GM23338 (cell line): ENCODE measurements around the gene CT83. TPM values are rescaled to one million over a fixed set of nuclear protein-coding genes. Genes with fewer than 3 reads are reported as not detected.

Experiments
- ATAC-seq: fragments of 200-7000 bp; cut with Tn5 transposase; 3 replicates; pipeline ENCODE4 v1.9.1; 2020
- DNase-seq: peaks from one replicate; pipeline ENCODE4 v3.0.0-alpha.2; 2015; ENCODE audit warnings: low spot score
- H2AFZ ChIP-seq: fragments of 200-600 bp; sonication (generic); 2 replicates; pipeline ENCODE4 v1.8.0; 2016; ENCODE audit warnings: antibody characterized with exemption, mild to moderate bottlenecking, moderate library complexity
- H3F3A ChIP-seq: fragments of 200-600 bp; sonication (generic); replicated peaks from 2 replicates; pipeline ENCODE4 v1.8.0; 2017; ENCODE audit warnings: antibody characterized with exemption, mixed run types, low read depth
- H3K27ac ChIP-seq: fragments of 200-600 bp; sonication (generic); 2 replicates; pipeline ENCODE4 v1.6.1; 2016; ENCODE audit warnings: low read depth
- H3K27me3 ChIP-seq: fragments of 200-600 bp; sonication (generic); 2 replicates; pipeline ENCODE4 v1.8.0; 2016; ENCODE audit warnings: mild to moderate bottlenecking, mixed run types, moderate library complexity; ENCODE audit not compliant: insufficient read depth
- H3K36me3 ChIP-seq: fragments of 200-600 bp; sonication (generic); 2 replicates; pipeline ENCODE4 v1.8.0; 2016; ENCODE audit warnings: mild to moderate bottlenecking; ENCODE audit not compliant: insufficient read depth
- H3K4me1 ChIP-seq: fragments of 200-600 bp; sonication (generic); 2 replicates; pipeline ENCODE4 v1.8.0; 2016; ENCODE audit warnings: mild to moderate bottlenecking, moderate library complexity; ENCODE audit not compliant: insufficient read depth
- H3K4me2 ChIP-seq: fragments of 200-600 bp; sonication (generic); 2 replicates; pipeline ENCODE4 v1.7.1; 2017; ENCODE audit warnings: mixed run types
- H3K4me3 ChIP-seq: fragments of 200-600 bp; sonication (generic); 2 replicates; pipeline ENCODE4 v1.6.1; 2016; ENCODE audit warnings: mixed run types
- H3K79me2 ChIP-seq: fragments of 200-600 bp; sonication (generic); replicated peaks from 2 replicates; pipeline ENCODE4 v1.8.0; 2017; ENCODE audit warnings: mild to moderate bottlenecking; ENCODE audit not compliant: insufficient read depth
- H3K9me2 ChIP-seq: fragments of 200-600 bp; sonication (generic); 2 replicates; pipeline ENCODE4 v1.8.0; 2017; ENCODE audit not compliant: insufficient read depth
- H4K20me1 ChIP-seq: fragments of 200-600 bp; sonication (generic); replicated peaks from 2 replicates; pipeline ENCODE4 v1.8.0; 2017; ENCODE audit warnings: mild to moderate bottlenecking; ENCODE audit not compliant: insufficient read depth
- H3K27ac Mint-ChIP-seq: 2 replicates; pipeline ENCODE4 v1.8.0; 2020; ENCODE audit warnings: inconsistent platforms, mild to moderate bottlenecking, moderate library complexity, mixed read lengths
- H3K27me3 Mint-ChIP-seq: 3 replicates; pipeline ENCODE4 v1.8.0; 2022; ENCODE audit warnings: low read depth, mild to moderate bottlenecking, moderate library complexity, mixed read lengths, inconsistent platforms; ENCODE audit not compliant: insufficient read depth, poor library complexity
- H3K36me3 Mint-ChIP-seq: 3 replicates; pipeline ENCODE4 v1.8.0; 2021; ENCODE audit warnings: low read depth, mild to moderate bottlenecking, inconsistent platforms, moderate library complexity, mixed read lengths
- H3K4me1 Mint-ChIP-seq: 3 replicates; pipeline ENCODE4 v1.8.0; 2020; ENCODE audit warnings: mild to moderate bottlenecking, inconsistent platforms, mixed read lengths
- H3K4me3 Mint-ChIP-seq: 3 replicates; pipeline ENCODE4 v1.8.0; 2021; ENCODE audit warnings: moderate library complexity, mild to moderate bottlenecking, inconsistent platforms, mixed read lengths
- H3K9me3 Mint-ChIP-seq: 3 replicates; pipeline ENCODE4 v1.8.0; 2020; ENCODE audit warnings: moderate library complexity, mild to moderate bottlenecking, inconsistent platforms, mixed read lengths
- CTCF ChIP-seq, 2 experiments: fragments of 200-600 bp in 1 of 2; sonication (generic) in 1 of 2; conservative IDR thresholded peaks; 2 replicates each; pipeline versions ENCODE4 v1.5.1 to v1.6.1; 2016 to 2017; ENCODE audit warnings: antibody characterized with exemption in 2 of 2, low read depth in 2 of 2, mild to moderate bottlenecking in 2 of 2, moderate library complexity in 1 of 2
- EZH2 ChIP-seq: fragments of 200-600 bp; sonication (generic); IDR thresholded peaks from one replicate; pipeline ENCODE4 v1.8.0; 2017; ENCODE audit warnings: antibody characterized with exemption, mild to moderate bottlenecking, low read depth; ENCODE audit not compliant: unreplicated experiment
- EZH2phosphoT487 ChIP-seq: fragments of 200-600 bp; sonication (generic); IDR thresholded peaks from one replicate; pipeline ENCODE4 v1.8.1; 2018; ENCODE audit warnings: antibody characterized with exemption; ENCODE audit not compliant: unreplicated experiment
- ZNF331 ChIP-seq: fragments of 250-450 bp; sonication (Bioruptor Pico); IDR thresholded peaks from 2 replicates; pipeline ENCODE4 v1.5.0; 2020; ENCODE audit warnings: low read depth, mild to moderate bottlenecking, moderate library complexity
- ZNF462 ChIP-seq: fragments of 250-450 bp; sonication (Bioruptor Pico); IDR thresholded peaks from 2 replicates; pipeline ENCODE4 v1.5.0; 2020; ENCODE audit warnings: mild to moderate bottlenecking, moderate library complexity
- polyA plus RNA-seq: library from polyadenylated mRNA; unstranded; fragments of >200 nt; fragmentation: Nextera tagmentation; extraction: Ambion mirVana; gene quantifications from 2 replicates; pipeline ENCODE4 v1.2.1, GENCODE V29; 2016
- total RNA-seq: library from RNA; depleted of rRNA; stranded (reverse); fragments of >200 nt; shearing (Covaris generic); gene quantifications from 2 replicates; pipeline ENCODE4 v1.2.3, GENCODE V29; 2014

Gene CT83
- total and polyA plus RNA-seq, 2 experiments from 2014 or later, result not detected

GRCh38 chrX:116480059-116480458 lies 17.3 kb upstream of the CT83 start (continued):
- TF ChIP-seq ZNF462 (CRISPR knock-in tag) (no peak), ZNF331 (CRISPR knock-in tag) (no peak)

GRCh38 chrX:116449156-116449555 lies 13.6 kb downstream of the CT83 start:
- DNase-seq, result peak; percentile 9
- Histone ChIP-seq H3K4me1 (no peaks in the 10 kb centered on the region), H3K4me2 (no peak overlapping the region), H3K4me3 (no peak overlapping the region), H3K9me2 (no peaks in the 10 kb centered on the region), H3K36me3 (no peaks in the 10 kb centered on the region), H3F3A (no peaks in the 10 kb centered on the region), H3K27me3 (no peaks in the 10 kb centered on the region), H3K27ac (no peak overlapping the region), H4K20me1 (no peaks in the 10 kb centered on the region), H3K79me2 (no peaks in the 10 kb centered on the region), H2AFZ (no peak overlapping the region)
- H3K36me3 Mint-ChIP-seq, result no peaks in the 10 kb centered on the region
- no peak overlapping the region for H3K27ac Mint-ChIP-seq
- no peaks in the 10 kb centered on the region for H3K27me3 Mint-ChIP-seq
- H3K9me3 Mint-ChIP-seq, result no peaks in the 10 kb centered on the region
- H3K4me1 Mint-ChIP-seq, result no peaks in the 10 kb centered on the region
- H3K4me3 Mint-ChIP-seq, result no peak overlapping the region
- ATAC-seq, result no peak
- TF ChIP-seq CTCF (conservative IDR thresholded peaks at IDR 0.05; ENCODE audit: low read depth in 2 of 2) (no peak), ZNF331 (CRISPR knock-in tag) (no peak), ZNF462 (CRISPR knock-in tag) (no peak), EZH2 (no peak), EZH2phosphoT487 (no peak)
